HEK293 (cell line): ENCODE results near the gene C14orf119.

Source experiments
- CTCF ChIA-PET: fragments of 350-600 bp; formaldehyde crosslinking; extraction: SDS; loops from one replicate; lab custom pipeline; 2021; ENCODE audit warnings: antibody characterized with exemption; lab: Yijun Ruan, JAX
- POLR2A ChIA-PET: fragments of 300-600 bp; formaldehyde crosslinking; extraction: SDS; loops from one replicate; lab custom pipeline; 2020; ENCODE audit warnings: antibody characterized with exemption, inconsistent platforms; lab: Yijun Ruan, JAX
- H3K27ac ChIP-seq: fragments of 200-500 bp; sonication (Bioruptor generic); 2 replicates; pipeline ENCODE4 v1.5.1; 2014; ENCODE audit warnings: low read depth, low read length, control low read depth, inconsistent platforms; ENCODE audit errors: extremely low read depth
- H3K36me3 ChIP-seq, 2 experiments: fragments of 200-500 bp in 1 of 2; sonication (Bioruptor generic) in 1 of 2; 1 replicate in 1 of 2; 2 replicates in 1 of 2; pipeline ENCODE4 v1.5.1; 2014 to 2017; ENCODE audit warnings: inconsistent platforms in 2 of 2, low read length in 2 of 2; ENCODE audit not compliant: control insufficient read depth in 2 of 2, insufficient read depth in 1 of 2
- H3K4me1 ChIP-seq: fragments of 200-500 bp; sonication (Bioruptor generic); 2 replicates; pipeline ENCODE4 v1.5.1; 2014; ENCODE audit warnings: mild to moderate bottlenecking, low read length, inconsistent platforms; ENCODE audit not compliant: control insufficient read depth, insufficient read depth
- H3K4me3 ChIP-seq: 2 replicates; pipeline ENCODE4 v1.5.1; 2011; ENCODE audit warnings: low read depth, mild to moderate bottlenecking, control low read depth, low read length, moderate library complexity
- H3K9me3 ChIP-seq: fragments of 200-500 bp; sonication (Bioruptor generic); 2 replicates; pipeline ENCODE4 v1.5.1; 2014; ENCODE audit warnings: low read depth, low read length, inconsistent platforms; ENCODE audit not compliant: control insufficient read depth, insufficient read depth
- GLIS1 ChIP-seq: fragments of 450-650 bp; formaldehyde crosslinking; IDR thresholded peaks from 2 replicates; pipeline ENCODE4 v1.5.1; 2016; ENCODE audit warnings: missing biosample characterization, missing genetic modification characterization
- KLF16 ChIP-seq: fragments of 450-650 bp; formaldehyde crosslinking; IDR thresholded peaks from 2 replicates; pipeline ENCODE4 v1.5.1; 2017; ENCODE audit warnings: missing biosample characterization, missing genetic modification characterization
- KLF8 ChIP-seq: fragments of 450-650 bp; formaldehyde crosslinking; IDR thresholded peaks from 2 replicates; pipeline ENCODE4 v1.5.1; 2016; ENCODE audit warnings: missing biosample characterization, missing genetic modification characterization
- KLF9 ChIP-seq: fragments of 450-650 bp; formaldehyde crosslinking; IDR thresholded peaks from 2 replicates; pipeline ENCODE4 v1.5.1; 2016; ENCODE audit warnings: missing biosample characterization, missing genetic modification characterization, low read depth
- SALL2 ChIP-seq: fragments of 450-650 bp; formaldehyde crosslinking; IDR thresholded peaks from 2 replicates; pipeline ENCODE4 v1.5.0; 2017; ENCODE audit warnings: missing biosample characterization, mild to moderate bottlenecking, missing genetic modification characterization, borderline replicate concordance
- SCRT1 ChIP-seq: fragments of 450-650 bp; formaldehyde crosslinking; IDR thresholded peaks from 2 replicates; pipeline ENCODE4 v1.5.1; 2016; ENCODE audit warnings: missing biosample characterization, missing genetic modification characterization, borderline replicate concordance
- SCRT2 ChIP-seq: fragments of 450-650 bp; formaldehyde crosslinking; IDR thresholded peaks from 2 replicates; pipeline ENCODE4 v1.5.1; 2016; ENCODE audit warnings: missing biosample characterization, missing genetic modification characterization
- SETDB1 ChIP-seq: IDR thresholded peaks from one replicate; pipeline ENCODE4 v1.6.1; 2017; ENCODE audit warnings: mild to moderate bottlenecking, low read length, moderate library complexity, mixed read lengths; ENCODE audit not compliant: insufficient read length
- ZBTB1 ChIP-seq: fragments of 450-650 bp; formaldehyde crosslinking; IDR thresholded peaks from 2 replicates; pipeline ENCODE4 v1.5.1; 2016; ENCODE audit warnings: missing biosample characterization, missing genetic modification characterization
- ZBTB44 ChIP-seq: fragments of 450-650 bp; IDR thresholded peaks from 2 replicates; pipeline ENCODE4 v1.5.1; 2018; ENCODE audit warnings: missing biosample characterization, mild to moderate bottlenecking, missing genetic modification characterization
- ZBTB7A ChIP-seq: fragments of 450-650 bp; formaldehyde crosslinking; IDR thresholded peaks from 2 replicates; pipeline ENCODE4 v1.5.1; 2016; ENCODE audit warnings: low read depth, missing biosample characterization, missing genetic modification characterization
- ZBTB8A ChIP-seq: fragments of 450-650 bp; formaldehyde crosslinking; IDR thresholded peaks from 2 replicates; pipeline ENCODE4 v1.5.1; 2016; ENCODE audit warnings: missing biosample characterization, missing genetic modification characterization
- ZEB2 ChIP-seq: fragments of 450-650 bp; formaldehyde crosslinking; IDR thresholded peaks from 2 replicates; pipeline ENCODE4 v1.5.1; 2016; ENCODE audit warnings: missing biosample characterization, missing genetic modification characterization
- ZFP3 ChIP-seq: fragments of 450-650 bp; formaldehyde crosslinking; IDR thresholded peaks from 2 replicates; pipeline ENCODE4 v1.5.1; 2016; ENCODE audit warnings: low read depth, missing biosample characterization, missing genetic modification characterization
- ZNF146 ChIP-seq: fragments of 450-650 bp; formaldehyde crosslinking; IDR thresholded peaks from 2 replicates; pipeline ENCODE4 v1.5.1; 2016; ENCODE audit warnings: missing biosample characterization, missing genetic modification characterization
- ZNF157 ChIP-seq: fragments of 450-650 bp; formaldehyde crosslinking; IDR thresholded peaks from 2 replicates; pipeline ENCODE4 v1.5.1; 2016; ENCODE audit warnings: missing biosample characterization, missing genetic modification characterization
- ZNF19 ChIP-seq: fragments of 450-650 bp; formaldehyde crosslinking; IDR thresholded peaks from 2 replicates; pipeline ENCODE4; 2016; ENCODE audit warnings: missing biosample characterization, missing genetic modification characterization, low read depth
- ZNF223 ChIP-seq: fragments of 450-650 bp; formaldehyde crosslinking; IDR thresholded peaks from 2 replicates; pipeline ENCODE4 v1.5.1; 2016; ENCODE audit warnings: missing biosample characterization, missing genetic modification characterization
- ZNF280D ChIP-seq: fragments of 450-650 bp; formaldehyde crosslinking; IDR thresholded peaks from 2 replicates; pipeline ENCODE4 v1.5.1; 2016; ENCODE audit warnings: missing biosample characterization, missing genetic modification characterization
- ZNF362 ChIP-seq: fragments of 450-650 bp; formaldehyde crosslinking; IDR thresholded peaks from 2 replicates; pipeline ENCODE4 v1.5.1; 2016; ENCODE audit warnings: missing biosample characterization, missing genetic modification characterization
- ZNF426 ChIP-seq: fragments of 450-650 bp; formaldehyde crosslinking; IDR thresholded peaks from 2 replicates; pipeline ENCODE4 v1.5.1; 2017; ENCODE audit warnings: missing biosample characterization, missing genetic modification characterization, mild to moderate bottlenecking, inconsistent platforms, moderate library complexity
- ZNF549 ChIP-seq: fragments of 450-650 bp; IDR thresholded peaks from 2 replicates; pipeline ENCODE4 v1.5.1; 2018; ENCODE audit warnings: missing biosample characterization, missing genetic modification characterization, mild to moderate bottlenecking, inconsistent platforms, moderate library complexity
- ZNF580 ChIP-seq: fragments of 450-650 bp; formaldehyde crosslinking; IDR thresholded peaks from 2 replicates; pipeline ENCODE4 v1.5.1; 2016; ENCODE audit warnings: missing biosample characterization, missing genetic modification characterization
- ZNF596 ChIP-seq: fragments of 450-650 bp; IDR thresholded peaks from 2 replicates; pipeline ENCODE4 v1.5.0; 2018; ENCODE audit warnings: missing biosample characterization, mild to moderate bottlenecking, missing genetic modification characterization, moderate library complexity
- ZNF600 ChIP-seq: fragments of 450-650 bp; formaldehyde crosslinking; IDR thresholded peaks from 2 replicates; pipeline ENCODE4 v1.5.1; 2016; ENCODE audit warnings: missing biosample characterization, missing genetic modification characterization
- ZNF660 ChIP-seq: fragments of 450-650 bp; IDR thresholded peaks from 2 replicates; pipeline ENCODE4 v1.5.1; 2018; ENCODE audit warnings: missing biosample characterization, mild to moderate bottlenecking, missing genetic modification characterization
- ZNF837 ChIP-seq: fragments of 450-650 bp; formaldehyde crosslinking; IDR thresholded peaks from 2 replicates; pipeline ENCODE4 v1.5.1; 2016; ENCODE audit warnings: missing biosample characterization, missing genetic modification characterization
- ZSCAN23 ChIP-seq: fragments of 450-650 bp; formaldehyde crosslinking; IDR thresholded peaks from 2 replicates; pipeline ENCODE4 v1.5.1; 2016; ENCODE audit warnings: missing biosample characterization, missing genetic modification characterization
- TF ChIP-seq, protein P1 (sequence below): fragments of 450-650 bp; formaldehyde crosslinking; IDR thresholded peaks from 2 replicates; pipeline ENCODE4 v1.5.1; 2016; ENCODE audit warnings: missing biosample characterization, missing genetic modification characterization

The C14orf119 gene

GRCh38 chr14:23105348-23105824 lies 10.1 kb downstream of the C14orf119 start (continued):
- no peak for TF ChIP-seq ZNF362 (tag by site-specific recombination)
- no peak for TF ChIP-seq ZNF580
- no peak for TF ChIP-seq ZNF426 (tag by site-specific recombination)
- TF ChIP-seq SALL2 (tag by site-specific recombination): no peak
- TF ChIP-seq ZNF19 (tag by site-specific recombination): no peak
- TF ChIP-seq ZBTB44 (tag by site-specific recombination): no peak
- TF ChIP-seq ZNF549 (tag by site-specific recombination): no peak

GRCh38 chr14:23106747-23107045 lies 11.4 kb downstream of the C14orf119 start:
- no peaks in the 10 kb centered on the region for H3K9me3 ChIP-seq
- H3K4me1 ChIP-seq: peaks cover 4% of the 10 kb centered on the region
- POLR2A ChIA-PET: interaction anchor here (0.5 to 0.6 kb wide), 2 partner anchors 11 to 367 kb away, joined by 3 to 4 read pairs; partner anchors contain the start of genes ACIN1 and C14orf119
- CTCF ChIA-PET: interaction anchor here (0.7 to 0.9 kb wide), 3 partner anchors 17 to 38 kb away, joined by 3 read pairs; no protein-coding TSS in a partner anchor
- no peak overlapping the region for H3K4me3 ChIP-seq
- H3K36me3 ChIP-seq: no peaks in the 10 kb centered on the region
- H3K27ac ChIP-seq: no peak overlapping the region
- TF ChIP-seq ZNF600 (tag by site-specific recombination): peak; percentile 36; the same call in 1 of the 2 replicates
- no peak for TF ChIP-seq ZNF596 (tag by site-specific recombination)
- TF ChIP-seq ZNF837 (tag by site-specific recombination): no peak
- no peak for TF ChIP-seq ZNF223 (tag by site-specific recombination)
- TF ChIP-seq ZEB2 (tag by site-specific recombination): peak; percentile 77
- no peak for TF ChIP-seq GLIS1 (tag by site-specific recombination)
- no peak for TF ChIP-seq SETDB1
- TF ChIP-seq ZNF280D: no peak
- TF ChIP-seq ZBTB7A (tag by site-specific recombination): no peak
- 0 out of 2 replicates have a peak, but pooled peaks have one; percentile 66 for TF ChIP-seq SCRT1 (tag by site-specific recombination)
- TF ChIP-seq KLF9: no peak
- TF ChIP-seq SCRT2 (tag by site-specific recombination): peak; percentile 82
- no peak for TF ChIP-seq ZFP3
- no peak for TF ChIP-seq ZSCAN23 (tag by site-specific recombination)
- no peak for TF ChIP-seq ZNF157
- TF ChIP-seq KLF16 (tag by site-specific recombination): no peak
- no peak; the same call in 1 of the 2 replicates for TF ChIP-seq KLF8
- TF ChIP-seq ZBTB8A (tag by site-specific recombination): no peak
- no peak for TF ChIP-seq ZNF146 (tag by site-specific recombination)
- TF ChIP-seq, protein P1, sequence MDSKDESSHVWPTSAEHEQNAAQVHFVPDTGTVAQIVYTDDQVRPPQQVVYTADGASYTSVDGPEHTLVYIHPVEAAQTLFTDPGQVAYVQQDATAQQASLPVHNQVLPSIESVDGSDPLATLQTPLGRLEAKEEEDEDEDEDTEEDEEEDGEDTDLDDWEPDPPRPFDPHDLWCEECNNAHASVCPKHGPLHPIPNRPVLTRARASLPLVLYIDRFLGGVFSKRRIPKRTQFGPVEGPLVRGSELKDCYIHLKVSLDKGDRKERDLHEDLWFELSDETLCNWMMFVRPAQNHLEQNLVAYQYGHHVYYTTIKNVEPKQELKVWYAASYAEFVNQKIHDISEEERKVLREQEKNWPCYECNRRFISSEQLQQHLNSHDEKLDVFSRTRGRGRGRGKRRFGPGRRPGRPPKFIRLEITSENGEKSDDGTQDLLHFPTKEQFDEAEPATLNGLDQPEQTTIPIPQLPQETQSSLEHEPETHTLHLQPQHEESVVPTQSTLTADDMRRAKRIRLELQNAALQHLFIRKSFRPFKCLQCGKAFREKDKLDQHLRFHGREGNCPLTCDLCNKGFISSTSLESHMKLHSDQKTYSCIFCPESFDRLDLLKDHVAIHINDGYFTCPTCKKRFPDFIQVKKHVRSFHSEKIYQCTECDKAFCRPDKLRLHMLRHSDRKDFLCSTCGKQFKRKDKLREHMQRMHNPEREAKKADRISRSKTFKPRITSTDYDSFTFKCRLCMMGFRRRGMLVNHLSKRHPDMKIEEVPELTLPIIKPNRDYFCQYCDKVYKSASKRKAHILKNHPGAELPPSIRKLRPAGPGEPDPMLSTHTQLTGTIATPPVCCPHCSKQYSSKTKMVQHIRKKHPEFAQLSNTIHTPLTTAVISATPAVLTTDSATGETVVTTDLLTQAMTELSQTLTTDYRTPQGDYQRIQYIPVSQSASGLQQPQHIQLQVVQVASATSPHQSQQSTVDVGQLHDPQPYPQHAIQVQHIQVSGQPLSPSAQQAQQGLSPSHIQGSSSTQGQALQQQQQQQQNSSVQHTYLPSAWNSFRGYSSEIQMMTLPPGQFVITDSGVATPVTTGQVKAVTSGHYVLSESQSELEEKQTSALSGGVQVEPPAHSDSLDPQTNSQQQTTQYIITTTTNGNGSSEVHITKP (tag by site-specific recombination): 0 out of 2 replicates have a peak, but pooled peaks have one; percentile 23
- TF ChIP-seq SALL2 (tag by site-specific recombination): no peak
- no peak for TF ChIP-seq ZBTB1 (tag by site-specific recombination)
- no peak for TF ChIP-seq ZNF660 (tag by site-specific recombination)
